WTC11 (cell line): ENCODE measurements around the gene SLU7.

ENCODE experiments used
- IRF2 ChIP-seq: sonication (generic); formaldehyde crosslinking; IDR thresholded peaks from 2 replicates; pipeline ENCODE4 v1.8.0; 2022; ENCODE audit warnings: low read depth, missing genetic modification reagents, borderline replicate concordance
- JUN ChIP-seq: sonication (generic); formaldehyde crosslinking; IDR thresholded peaks from 2 replicates; pipeline ENCODE4 v1.8.0; 2023; ENCODE audit warnings: mild to moderate bottlenecking, missing genetic modification reagents
- MXD4 ChIP-seq: fragments of 250-450 bp; sonication (Bioruptor Pico); IDR thresholded peaks from 2 replicates; pipeline ENCODE4 v1.8.0; 2021; ENCODE audit warnings: mild to moderate bottlenecking, moderate library complexity, borderline replicate concordance
- TF ChIP-seq, protein P1 (sequence below): sonication (generic); formaldehyde crosslinking; IDR thresholded peaks from 2 replicates; pipeline ENCODE4 v1.8.0; 2022; ENCODE audit warnings: mild to moderate bottlenecking, missing genetic modification reagents
- TF ChIP-seq, protein P2 (sequence below): sonication (generic); formaldehyde crosslinking; IDR thresholded peaks from 2 replicates; pipeline ENCODE4 v1.8.1; 2022; ENCODE audit warnings: mild to moderate bottlenecking, moderate library complexity, missing genetic modification reagents
- TF ChIP-seq, protein P3 (sequence below): fragments of 200-600 bp; IDR thresholded peaks from 2 replicates; pipeline ENCODE4 v1.8.0; 2022; ENCODE audit warnings: antibody characterized with exemption
- TF ChIP-seq, protein P4 (sequence below): sonication (generic); formaldehyde crosslinking; IDR thresholded peaks from 2 replicates; pipeline ENCODE4 v1.8.0; 2023; ENCODE audit warnings: mild to moderate bottlenecking, missing genetic modification reagents
- TF ChIP-seq, protein P5 (sequence below): sonication (generic); formaldehyde crosslinking; IDR thresholded peaks from 2 replicates; pipeline ENCODE4 v1.8.1; 2022; ENCODE audit warnings: low read depth, missing genetic modification reagents, borderline replicate concordance
- TF ChIP-seq, protein P6 (sequence below): sonication (generic); formaldehyde crosslinking; IDR thresholded peaks from 2 replicates; pipeline ENCODE4 v1.8.1; 2023; ENCODE audit warnings: mild to moderate bottlenecking, missing genetic modification reagents, moderate library complexity
- TF ChIP-seq, protein P7 (sequence below): sonication (generic); formaldehyde crosslinking; IDR thresholded peaks from 2 replicates; pipeline ENCODE4 v1.8.1; 2023; ENCODE audit warnings: mild to moderate bottlenecking, moderate library complexity, missing genetic modification reagents
- TF ChIP-seq, protein P8 (sequence below): sonication (generic); formaldehyde crosslinking; IDR thresholded peaks from 2 replicates; pipeline ENCODE4 v1.8.1; 2022; ENCODE audit warnings: low read depth, mild to moderate bottlenecking, moderate library complexity, missing genetic modification reagents, borderline replicate concordance
- TF ChIP-seq, protein P9 (sequence below): sonication (generic); formaldehyde crosslinking; IDR thresholded peaks from 2 replicates; pipeline ENCODE4 v1.8.1; 2023; ENCODE audit warnings: mild to moderate bottlenecking, missing genetic modification reagents
- TF ChIP-seq, protein P10 (sequence below): sonication (generic); formaldehyde crosslinking; IDR thresholded peaks from 2 replicates; pipeline ENCODE4 v1.8.0; 2022; ENCODE audit warnings: mild to moderate bottlenecking, missing genetic modification reagents

DNA sequence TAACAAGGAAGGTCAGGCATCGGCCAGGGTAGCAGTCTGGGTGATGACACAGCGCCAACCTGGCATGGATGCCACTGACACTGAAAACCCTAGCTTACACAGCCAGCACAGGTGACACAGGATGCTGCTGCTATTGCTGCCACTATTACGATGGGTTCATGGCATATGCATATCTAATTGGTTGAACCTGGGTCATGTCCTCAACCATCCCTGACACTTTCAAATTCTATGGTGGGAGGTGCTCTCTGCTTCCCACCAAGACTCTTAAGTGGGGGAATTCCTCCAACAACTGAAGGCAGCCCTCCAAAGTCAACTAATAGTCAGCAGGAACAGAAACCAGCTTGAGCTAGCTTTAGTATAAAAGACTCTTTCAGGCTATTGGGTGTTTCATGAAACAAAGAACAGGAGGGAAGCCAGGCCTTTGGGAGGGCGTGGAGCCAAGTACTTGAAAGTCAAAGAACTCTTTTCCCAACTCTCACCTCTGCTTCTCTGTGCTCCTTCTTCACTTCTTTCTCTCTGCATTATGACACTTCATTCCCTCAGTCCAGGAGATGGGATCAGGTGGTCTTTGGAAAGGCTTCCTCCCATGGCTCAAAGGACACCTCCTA, 24.0 kb upstream of the SLU7 start:
- TF ChIP-seq MXD4 (CRISPR knock-in tag) = no peak
- TF ChIP-seq, protein P1, sequence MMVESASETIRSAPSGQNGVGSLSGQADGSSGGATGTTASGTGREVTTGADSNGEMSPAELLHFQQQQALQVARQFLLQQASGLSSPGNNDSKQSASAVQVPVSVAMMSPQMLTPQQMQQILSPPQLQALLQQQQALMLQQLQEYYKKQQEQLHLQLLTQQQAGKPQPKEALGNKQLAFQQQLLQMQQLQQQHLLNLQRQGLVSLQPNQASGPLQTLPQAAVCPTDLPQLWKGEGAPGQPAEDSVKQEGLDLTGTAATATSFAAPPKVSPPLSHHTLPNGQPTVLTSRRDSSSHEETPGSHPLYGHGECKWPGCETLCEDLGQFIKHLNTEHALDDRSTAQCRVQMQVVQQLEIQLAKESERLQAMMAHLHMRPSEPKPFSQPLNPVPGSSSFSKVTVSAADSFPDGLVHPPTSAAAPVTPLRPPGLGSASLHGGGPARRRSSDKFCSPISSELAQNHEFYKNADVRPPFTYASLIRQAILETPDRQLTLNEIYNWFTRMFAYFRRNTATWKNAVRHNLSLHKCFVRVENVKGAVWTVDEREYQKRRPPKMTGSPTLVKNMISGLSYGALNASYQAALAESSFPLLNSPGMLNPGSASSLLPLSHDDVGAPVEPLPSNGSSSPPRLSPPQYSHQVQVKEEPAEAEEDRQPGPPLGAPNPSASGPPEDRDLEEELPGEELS (CRISPR knock-in tag) = no peak
- TF ChIP-seq, protein P2, sequence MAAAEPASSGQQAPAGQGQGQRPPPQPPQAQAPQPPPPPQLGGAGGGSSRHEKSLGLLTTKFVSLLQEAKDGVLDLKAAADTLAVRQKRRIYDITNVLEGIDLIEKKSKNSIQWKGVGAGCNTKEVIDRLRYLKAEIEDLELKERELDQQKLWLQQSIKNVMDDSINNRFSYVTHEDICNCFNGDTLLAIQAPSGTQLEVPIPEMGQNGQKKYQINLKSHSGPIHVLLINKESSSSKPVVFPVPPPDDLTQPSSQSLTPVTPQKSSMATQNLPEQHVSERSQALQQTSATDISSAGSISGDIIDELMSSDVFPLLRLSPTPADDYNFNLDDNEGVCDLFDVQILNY = no peak
- no peak for TF ChIP-seq JUN
- TF ChIP-seq, protein P3, sequence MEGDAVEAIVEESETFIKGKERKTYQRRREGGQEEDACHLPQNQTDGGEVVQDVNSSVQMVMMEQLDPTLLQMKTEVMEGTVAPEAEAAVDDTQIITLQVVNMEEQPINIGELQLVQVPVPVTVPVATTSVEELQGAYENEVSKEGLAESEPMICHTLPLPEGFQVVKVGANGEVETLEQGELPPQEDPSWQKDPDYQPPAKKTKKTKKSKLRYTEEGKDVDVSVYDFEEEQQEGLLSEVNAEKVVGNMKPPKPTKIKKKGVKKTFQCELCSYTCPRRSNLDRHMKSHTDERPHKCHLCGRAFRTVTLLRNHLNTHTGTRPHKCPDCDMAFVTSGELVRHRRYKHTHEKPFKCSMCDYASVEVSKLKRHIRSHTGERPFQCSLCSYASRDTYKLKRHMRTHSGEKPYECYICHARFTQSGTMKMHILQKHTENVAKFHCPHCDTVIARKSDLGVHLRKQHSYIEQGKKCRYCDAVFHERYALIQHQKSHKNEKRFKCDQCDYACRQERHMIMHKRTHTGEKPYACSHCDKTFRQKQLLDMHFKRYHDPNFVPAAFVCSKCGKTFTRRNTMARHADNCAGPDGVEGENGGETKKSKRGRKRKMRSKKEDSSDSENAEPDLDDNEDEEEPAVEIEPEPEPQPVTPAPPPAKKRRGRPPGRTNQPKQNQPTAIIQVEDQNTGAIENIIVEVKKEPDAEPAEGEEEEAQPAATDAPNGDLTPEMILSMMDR = no peak
- TF ChIP-seq, protein P4, sequence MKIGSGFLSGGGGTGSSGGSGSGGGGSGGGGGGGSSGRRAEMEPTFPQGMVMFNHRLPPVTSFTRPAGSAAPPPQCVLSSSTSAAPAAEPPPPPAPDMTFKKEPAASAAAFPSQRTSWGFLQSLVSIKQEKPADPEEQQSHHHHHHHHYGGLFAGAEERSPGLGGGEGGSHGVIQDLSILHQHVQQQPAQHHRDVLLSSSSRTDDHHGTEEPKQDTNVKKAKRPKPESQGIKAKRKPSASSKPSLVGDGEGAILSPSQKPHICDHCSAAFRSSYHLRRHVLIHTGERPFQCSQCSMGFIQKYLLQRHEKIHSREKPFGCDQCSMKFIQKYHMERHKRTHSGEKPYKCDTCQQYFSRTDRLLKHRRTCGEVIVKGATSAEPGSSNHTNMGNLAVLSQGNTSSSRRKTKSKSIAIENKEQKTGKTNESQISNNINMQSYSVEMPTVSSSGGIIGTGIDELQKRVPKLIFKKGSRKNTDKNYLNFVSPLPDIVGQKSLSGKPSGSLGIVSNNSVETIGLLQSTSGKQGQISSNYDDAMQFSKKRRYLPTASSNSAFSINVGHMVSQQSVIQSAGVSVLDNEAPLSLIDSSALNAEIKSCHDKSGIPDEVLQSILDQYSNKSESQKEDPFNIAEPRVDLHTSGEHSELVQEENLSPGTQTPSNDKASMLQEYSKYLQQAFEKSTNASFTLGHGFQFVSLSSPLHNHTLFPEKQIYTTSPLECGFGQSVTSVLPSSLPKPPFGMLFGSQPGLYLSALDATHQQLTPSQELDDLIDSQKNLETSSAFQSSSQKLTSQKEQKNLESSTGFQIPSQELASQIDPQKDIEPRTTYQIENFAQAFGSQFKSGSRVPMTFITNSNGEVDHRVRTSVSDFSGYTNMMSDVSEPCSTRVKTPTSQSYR (CRISPR knock-in tag) = no peak
- TF ChIP-seq, protein P5, sequence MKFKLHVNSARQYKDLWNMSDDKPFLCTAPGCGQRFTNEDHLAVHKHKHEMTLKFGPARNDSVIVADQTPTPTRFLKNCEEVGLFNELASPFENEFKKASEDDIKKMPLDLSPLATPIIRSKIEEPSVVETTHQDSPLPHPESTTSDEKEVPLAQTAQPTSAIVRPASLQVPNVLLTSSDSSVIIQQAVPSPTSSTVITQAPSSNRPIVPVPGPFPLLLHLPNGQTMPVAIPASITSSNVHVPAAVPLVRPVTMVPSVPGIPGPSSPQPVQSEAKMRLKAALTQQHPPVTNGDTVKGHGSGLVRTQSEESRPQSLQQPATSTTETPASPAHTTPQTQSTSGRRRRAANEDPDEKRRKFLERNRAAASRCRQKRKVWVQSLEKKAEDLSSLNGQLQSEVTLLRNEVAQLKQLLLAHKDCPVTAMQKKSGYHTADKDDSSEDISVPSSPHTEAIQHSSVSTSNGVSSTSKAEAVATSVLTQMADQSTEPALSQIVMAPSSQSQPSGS (CRISPR knock-in tag) = no peak
- TF ChIP-seq, protein P6, sequence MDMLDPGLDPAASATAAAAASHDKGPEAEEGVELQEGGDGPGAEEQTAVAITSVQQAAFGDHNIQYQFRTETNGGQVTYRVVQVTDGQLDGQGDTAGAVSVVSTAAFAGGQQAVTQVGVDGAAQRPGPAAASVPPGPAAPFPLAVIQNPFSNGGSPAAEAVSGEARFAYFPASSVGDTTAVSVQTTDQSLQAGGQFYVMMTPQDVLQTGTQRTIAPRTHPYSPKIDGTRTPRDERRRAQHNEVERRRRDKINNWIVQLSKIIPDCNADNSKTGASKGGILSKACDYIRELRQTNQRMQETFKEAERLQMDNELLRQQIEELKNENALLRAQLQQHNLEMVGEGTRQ (CRISPR knock-in tag) = no peak
- TF ChIP-seq, protein P7, sequence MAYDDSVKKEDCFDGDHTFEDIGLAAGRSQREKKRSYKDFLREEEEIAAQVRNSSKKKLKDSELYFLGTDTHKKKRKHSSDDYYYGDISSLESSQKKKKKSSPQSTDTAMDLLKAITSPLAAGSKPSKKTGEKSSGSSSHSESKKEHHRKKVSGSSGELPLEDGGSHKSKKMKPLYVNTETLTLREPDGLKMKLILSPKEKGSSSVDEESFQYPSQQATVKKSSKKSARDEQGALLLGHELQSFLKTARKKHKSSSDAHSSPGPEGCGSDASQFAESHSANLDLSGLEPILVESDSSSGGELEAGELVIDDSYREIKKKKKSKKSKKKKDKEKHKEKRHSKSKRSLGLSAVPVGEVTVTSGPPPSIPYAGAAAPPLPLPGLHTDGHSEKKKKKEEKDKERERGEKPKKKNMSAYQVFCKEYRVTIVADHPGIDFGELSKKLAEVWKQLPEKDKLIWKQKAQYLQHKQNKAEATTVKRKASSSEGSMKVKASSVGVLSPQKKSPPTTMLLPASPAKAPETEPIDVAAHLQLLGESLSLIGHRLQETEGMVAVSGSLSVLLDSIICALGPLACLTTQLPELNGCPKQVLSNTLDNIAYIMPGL (CRISPR knock-in tag) = no peak
- TF ChIP-seq, protein P8, sequence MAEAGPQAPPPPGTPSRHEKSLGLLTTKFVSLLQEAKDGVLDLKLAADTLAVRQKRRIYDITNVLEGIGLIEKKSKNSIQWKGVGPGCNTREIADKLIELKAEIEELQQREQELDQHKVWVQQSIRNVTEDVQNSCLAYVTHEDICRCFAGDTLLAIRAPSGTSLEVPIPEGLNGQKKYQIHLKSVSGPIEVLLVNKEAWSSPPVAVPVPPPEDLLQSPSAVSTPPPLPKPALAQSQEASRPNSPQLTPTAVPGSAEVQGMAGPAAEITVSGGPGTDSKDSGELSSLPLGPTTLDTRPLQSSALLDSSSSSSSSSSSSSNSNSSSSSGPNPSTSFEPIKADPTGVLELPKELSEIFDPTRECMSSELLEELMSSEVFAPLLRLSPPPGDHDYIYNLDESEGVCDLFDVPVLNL = no peak
- TF ChIP-seq, protein P9, sequence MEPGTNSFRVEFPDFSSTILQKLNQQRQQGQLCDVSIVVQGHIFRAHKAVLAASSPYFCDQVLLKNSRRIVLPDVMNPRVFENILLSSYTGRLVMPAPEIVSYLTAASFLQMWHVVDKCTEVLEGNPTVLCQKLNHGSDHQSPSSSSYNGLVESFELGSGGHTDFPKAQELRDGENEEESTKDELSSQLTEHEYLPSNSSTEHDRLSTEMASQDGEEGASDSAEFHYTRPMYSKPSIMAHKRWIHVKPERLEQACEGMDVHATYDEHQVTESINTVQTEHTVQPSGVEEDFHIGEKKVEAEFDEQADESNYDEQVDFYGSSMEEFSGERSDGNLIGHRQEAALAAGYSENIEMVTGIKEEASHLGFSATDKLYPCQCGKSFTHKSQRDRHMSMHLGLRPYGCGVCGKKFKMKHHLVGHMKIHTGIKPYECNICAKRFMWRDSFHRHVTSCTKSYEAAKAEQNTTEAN (CRISPR knock-in tag) = no peak
- TF ChIP-seq IRF2 (CRISPR knock-in tag) = no peak
- TF ChIP-seq, protein P10, sequence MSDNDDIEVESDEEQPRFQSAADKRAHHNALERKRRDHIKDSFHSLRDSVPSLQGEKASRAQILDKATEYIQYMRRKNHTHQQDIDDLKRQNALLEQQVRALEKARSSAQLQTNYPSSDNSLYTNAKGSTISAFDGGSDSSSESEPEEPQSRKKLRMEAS = no peak
